ENCODE measurements around the gene IMPA2. TPM values are rescaled to one million over a fixed set of nuclear protein-coding genes. Genes with fewer than 3 reads are reported as not detected.
"Not testable (repeated sequence)": the region's sequence is repeated elsewhere in the genome, so short reads cannot be mapped to it uniquely, and the experiment has no call there.

IMPA2 gene
- total RNA-seq, 1 donor from 2014 or later, result 58.2 TPM

DNA sequence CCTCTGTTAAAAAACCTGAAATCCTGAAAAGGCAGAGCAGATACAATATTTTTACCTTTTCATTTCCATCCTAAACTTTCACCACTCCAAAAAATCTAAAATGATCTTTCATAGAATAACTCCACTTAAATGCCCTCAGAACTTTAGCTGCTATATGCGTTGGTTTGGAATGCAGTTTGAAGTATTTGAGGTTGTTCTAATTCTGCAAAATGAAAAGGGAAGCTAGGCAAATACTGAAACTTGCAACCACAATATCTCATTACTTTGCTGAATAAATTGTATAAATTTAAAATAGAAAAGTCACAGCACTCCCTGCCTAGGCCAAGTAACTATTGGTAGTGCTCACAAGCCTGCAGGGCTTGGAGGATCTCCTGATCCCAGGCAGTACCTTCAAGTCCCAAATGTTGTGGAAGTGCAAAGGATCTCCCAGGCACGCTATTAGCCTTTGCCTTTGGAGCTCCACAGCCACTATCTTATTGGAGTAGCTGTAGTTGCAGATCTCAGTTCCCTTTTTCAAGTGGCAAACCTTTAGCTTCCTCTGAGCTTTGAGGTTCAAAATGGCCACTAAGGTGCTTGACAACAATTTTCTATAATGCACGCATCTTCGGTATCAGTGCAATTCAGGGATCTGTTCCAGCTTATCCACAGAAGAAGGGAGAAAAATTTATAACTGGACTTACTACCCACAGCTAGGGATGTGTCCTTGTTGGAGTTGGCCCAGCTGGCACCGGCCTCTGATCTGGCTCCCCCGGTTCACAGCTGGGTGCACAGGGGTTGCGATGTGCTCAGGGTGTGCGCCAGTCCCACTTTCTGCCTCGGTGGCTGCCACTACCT, 68.9 kb downstream of the IMPA2 start:
- DNase-seq, result no peak

DNA sequence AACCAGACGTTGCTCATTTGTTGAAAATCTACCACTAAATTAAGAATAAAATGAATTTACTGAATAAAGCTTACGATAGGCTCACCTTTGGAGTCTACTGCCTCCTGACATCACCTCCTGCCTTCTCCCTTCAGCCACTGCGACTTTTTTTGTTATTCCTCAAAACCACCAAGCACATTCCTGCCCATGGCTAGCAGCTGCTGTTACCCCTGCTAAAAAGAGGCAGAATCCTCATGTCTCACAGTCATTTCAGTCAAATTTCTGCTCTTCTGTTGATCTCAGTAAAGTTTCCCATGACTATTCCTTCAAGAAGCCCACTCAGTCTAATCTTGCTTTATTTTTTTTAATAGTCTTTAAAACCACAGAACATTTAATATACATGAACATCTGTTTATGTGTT, 71.6 kb downstream of the IMPA2 start:
- no peak for DNase-seq

DNA sequence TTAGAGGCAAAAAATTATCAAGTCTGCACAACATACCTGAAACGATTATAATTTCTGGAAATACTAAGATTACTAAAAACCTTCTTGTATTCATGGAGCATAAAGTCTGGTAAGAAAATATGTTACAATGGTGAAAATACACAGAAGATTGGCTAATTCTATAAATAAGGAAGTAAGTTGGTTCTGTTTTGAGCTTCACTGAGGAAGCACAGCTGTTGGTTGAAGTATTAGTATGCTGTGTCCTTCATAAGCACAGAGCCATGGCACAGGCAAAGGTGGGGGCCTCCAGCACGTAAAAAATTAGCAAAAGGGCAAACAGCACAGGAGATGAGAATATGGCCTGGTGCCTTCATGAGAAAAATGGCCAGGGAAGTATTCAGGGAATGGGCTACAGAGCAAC, 72.0 kb downstream of the IMPA2 start:
- no peak for DNase-seq

DNA sequence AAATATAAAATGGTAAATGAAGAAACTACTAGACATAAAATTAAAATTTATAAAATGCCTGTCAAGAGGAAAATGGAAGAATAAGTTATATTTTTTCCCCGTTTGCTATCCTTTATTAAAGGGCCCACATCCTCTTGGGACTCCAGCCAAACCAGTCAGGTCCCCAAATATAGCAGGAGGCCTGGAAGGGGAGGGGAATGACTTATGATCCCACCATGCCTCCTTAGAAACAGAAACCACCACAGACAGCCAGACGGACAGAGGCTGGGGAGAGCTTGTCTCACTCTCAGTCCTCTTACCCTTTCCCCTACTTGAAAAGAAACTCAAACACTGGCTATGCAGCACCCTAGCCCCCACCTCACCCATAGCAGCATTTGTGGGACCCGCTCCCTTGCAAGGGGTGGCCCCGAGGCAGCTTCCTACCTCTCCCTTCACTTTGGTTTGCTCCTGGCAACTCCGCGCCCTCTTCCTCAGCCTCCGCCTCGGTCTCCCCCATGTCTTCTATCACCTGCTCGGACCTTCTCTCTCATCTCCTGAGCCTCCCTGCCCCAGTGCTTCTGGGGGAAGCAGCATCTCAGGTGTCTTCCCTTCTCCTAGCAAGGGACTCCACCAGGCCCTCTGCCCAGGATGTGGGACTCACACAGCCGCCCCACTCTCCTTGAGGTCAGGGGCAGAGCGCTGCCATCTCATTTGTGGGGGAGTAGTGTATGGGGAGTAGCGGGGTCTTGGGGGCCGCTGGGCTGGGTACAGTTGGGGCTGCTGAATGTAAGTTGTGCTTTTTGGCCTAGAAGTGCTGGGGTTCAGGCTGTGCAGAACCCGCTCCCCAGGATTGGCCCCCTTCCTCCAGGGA, 75.0 kb downstream of the IMPA2 start:
- no peak for DNase-seq

DNA sequence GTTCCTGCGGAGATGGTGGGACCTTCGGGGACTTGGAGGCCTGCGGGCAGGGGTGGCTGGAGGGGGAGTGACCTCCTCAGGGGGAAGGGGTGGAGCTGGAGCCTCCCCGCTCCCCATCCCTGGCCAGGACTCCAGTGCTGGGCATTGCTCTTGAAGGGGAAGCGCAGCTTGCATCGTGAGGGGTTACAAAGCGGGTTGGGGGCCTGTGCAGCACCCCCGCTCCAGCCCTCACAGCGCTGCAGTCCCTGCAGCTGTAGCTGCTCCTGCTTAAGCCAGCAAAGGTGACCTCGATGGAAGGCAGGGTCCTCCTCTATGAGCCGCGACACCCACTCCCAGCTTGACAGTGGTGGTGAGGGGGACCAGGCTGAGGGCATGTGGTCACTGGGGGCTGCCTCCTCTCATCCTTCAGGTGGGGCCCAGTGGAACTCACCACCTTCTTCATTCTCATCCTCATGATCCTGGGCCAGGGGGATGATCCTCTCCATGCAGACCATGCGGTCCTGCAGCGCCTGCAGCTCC, 75.6 kb downstream of the IMPA2 start:
- no peak for DNase-seq

DNA sequence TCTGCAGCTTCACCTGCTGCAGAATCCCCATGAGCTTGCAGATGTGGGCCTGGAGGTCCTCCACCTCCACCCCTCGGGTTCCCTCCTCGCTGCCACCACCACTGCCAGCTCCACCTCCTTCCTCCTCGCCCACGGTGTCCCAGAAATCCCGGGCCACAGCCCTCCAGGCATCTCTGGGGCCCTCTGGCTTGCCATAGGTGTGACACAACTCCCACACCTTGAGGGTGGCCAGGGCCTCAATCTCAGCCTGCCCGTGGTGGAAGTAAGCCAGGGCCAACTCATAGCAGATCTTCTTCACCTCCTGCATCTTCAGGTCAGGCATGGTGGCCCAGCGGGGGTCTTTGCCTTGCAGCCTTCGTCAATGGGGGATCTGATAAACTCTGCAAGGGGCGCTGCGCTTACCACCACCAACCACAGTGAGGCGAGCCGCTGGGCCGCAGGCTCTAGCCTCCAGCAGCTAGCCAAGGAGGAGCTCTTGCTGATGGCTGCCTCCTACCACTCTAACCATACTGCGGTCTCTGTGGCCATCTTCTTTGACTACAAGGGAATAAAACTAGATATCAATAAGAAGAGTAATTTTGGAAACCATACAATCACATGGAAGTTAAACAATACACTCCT, 76.2 kb downstream of the IMPA2 start:
- no peak for DNase-seq

DNA sequence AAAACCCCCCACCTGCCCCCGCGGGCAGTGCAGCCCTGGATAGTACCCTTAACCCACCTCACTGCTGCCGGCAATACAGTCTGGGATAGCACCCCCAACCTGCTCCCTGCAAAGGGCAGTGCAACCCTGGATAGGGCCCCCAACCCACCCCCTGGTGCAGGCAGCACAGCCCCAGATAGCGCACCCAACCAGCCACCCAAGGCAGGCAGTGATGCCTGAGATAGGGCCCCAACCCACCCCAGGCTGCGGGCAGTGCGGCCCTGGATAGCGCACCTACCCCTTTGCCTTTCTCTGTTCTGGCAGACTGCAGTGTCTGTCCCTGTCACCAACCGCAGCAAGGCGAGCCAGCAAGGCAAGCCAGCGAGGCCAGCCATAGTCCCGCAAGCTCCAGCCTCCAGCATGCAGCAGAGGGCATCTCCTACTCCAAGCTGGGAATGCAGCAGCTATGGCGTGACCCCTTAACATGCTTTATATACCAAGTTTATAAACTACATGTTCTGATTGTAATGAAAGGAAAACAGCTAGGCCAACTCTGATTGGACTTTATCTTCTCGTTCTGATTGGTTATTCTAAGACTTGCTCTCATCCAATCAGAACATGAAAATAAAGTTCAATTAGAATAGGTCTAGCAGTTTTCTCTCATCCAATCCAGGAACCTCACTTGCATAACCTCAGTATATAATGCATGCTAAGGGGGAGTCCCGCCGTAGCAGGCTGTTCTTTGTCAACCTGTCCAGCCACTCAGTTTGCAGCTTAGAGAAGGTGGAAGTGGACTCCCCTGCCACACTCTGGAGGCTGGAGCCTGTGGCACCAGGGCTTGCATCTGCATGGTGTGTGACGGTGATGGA, 78.3 kb downstream of the IMPA2 start:
- no peak for DNase-seq

DNA sequence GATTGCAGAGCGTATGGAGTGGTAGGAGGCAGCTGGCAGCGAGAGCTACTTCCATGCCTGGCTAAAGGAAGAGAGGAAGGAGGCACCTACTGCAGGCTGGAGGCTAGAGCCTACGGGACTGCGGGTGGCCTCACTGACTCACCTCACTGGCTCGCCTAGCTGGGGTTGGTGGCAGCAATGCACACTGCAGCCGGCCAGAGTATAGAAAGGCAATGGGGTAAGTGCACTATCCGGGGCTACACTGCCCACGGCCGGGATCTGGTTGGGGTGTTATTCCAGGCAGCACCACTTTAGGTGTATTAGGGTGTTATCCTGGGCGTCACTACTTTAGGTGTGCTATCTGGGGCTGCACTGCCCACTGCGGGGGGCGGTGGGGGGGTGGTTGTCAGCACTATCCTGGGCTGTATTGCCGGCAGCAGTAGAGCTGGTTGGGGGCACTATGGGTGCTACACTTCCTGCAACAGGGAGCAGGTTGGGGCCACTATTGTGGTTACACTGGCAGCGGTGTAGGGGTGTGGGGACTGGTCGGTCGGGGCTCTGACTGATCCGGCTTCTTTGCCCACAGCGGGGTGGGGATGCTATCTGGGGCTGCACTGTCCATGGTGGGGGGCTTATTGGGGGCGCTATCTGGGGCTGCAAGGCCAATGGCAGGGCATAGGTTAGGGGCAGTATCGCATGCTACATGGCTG, 79.0 kb downstream of the IMPA2 start:
- no peak for DNase-seq

DNA sequence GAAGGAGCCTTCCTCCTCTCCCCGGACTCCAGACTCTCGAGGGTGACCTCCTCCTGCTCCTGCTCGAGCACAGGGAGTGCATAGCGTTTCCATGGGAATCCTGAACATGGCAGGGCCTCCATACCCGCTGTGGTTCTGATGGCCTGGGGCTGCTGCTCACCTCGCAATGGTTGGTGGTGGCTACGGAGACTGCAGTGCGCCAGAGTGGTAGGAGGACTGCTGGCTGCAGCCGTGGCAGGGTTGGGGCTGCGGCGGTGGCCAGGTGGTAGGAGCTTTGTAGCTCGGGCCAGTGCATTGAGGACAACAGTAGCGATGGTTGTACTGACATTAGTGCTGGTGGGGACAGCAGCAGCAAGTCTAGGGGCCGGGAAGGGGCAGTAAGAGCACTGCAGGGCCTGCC, 80.4 kb downstream of the IMPA2 start:
- no peak for DNase-seq

DNA sequence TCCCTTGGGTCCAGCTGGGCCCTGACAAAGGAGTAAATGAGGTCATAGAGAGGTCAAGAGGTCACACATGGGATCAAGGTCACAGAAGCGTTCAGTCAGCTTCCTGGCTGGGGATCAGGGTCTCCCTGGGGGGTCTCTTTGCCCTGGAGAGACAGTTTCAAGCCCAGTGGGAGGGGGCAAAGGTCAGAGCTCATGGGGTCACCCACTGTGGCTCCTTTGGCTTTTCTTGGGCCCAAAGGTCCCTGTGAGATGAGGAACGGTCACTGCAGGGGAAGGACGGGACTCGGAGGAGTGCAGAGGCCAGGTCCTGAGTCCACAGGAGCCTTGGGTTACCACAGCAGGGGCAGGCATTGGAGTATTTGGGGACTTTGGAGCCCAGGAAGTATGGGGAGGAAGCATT, 81.7 kb downstream of the IMPA2 start:
- no peak for DNase-seq

DNA sequence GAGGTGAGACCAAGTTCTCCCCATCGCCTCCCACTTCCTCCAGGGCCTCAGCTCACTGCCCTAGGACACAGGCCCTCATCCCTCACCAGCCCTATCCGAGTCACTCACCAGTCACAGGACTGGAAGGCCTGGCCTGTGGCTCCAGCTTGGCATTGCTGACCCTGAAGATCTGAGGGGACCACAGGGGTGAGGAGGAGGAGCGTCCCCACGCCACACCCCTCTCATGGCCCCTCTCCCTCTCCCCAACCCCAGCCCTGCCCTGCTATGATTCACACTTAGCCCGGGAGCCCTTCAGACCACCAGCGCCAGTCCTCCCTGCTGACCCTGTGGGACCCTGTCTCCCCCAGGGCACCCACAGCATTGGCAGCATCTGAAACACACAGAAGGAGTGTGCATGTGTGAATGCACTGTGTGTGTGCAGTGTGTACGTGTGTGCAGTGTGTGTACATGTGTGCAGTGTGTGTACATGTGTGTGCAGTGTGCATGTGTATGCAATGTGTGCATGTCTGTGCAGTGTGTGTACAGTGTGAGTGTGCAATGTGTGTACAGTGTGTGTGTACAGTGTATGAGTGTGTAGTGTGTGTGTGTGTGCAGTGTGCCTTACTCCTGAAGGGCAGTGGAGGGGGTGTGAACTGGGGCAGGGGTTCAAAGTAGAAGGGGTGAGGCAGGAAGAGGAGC, 82.9 kb downstream of the IMPA2 start:
- no peak for DNase-seq

DNA sequence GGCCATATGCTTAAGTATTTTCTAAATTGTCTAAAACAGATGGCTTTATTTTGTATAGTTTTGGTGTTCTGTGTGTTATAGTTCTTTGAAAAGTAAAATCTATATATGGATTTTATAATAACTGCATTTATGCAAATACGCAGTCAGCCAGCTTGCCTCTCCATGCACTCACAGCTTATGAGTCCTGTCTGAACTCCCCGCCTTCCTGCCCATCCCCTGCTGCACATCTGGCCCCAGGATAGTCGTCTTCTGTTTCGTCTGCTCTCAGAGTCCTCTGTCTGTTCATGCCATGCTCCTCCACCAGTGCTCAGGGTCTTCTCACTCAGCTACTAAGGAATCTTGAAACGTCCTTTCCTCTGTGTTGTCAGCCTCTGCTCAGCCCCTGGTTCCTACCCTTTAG, 84.1 kb downstream of the IMPA2 start:
- no peak for DNase-seq

DNA sequence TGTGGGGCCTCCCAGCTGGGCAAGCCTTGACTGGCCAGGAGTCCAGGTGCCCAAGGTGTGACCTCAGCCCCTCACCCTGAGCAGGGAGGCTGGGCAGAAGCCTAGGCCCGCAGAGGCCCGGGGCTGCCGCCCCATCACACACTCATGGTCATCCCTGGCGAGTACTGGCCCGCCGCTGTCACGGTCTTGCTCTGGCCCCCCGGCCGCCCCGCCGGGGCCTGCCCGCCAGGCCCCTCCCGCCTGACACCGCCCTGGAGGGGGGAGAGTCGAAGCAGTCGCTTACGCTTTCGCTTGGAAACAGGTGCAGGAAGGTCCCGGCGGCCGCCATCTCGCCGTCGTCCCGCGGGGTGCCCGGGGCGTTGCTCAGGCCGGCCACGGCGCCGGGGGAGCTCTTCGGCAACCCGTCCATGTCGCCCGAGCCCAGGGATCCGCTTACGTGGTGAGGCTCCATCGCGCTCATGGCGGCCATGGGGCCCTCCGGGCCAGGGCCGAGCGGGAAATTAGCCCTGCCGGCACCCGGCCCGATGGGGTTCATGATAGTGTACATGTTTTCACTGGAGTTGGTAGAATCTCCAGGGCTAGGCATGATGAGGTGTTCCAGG, 85.7 kb downstream of the IMPA2 start:
- no peak for DNase-seq

DNA sequence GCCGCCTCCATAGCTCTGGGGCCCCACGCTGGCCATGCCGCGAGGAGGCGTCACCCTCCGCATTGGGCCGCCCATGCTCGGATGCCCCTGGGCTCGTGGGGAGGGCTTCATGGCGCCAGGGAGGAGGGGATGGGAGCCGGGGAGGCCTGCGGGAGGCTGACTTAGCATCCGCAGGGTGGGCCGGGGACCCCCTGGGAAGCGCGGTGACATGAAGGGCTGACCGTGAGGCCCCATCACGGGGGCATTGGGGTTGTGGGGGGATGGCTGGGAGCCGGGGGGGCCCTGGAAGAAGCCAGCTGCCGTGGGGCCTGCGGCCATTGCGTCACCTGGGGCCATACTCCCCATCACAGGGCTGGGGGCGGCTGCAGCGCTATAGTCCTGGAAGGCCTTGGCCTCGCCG, 86.4 kb downstream of the IMPA2 start:
- DNase-seq, result no peak

DNA sequence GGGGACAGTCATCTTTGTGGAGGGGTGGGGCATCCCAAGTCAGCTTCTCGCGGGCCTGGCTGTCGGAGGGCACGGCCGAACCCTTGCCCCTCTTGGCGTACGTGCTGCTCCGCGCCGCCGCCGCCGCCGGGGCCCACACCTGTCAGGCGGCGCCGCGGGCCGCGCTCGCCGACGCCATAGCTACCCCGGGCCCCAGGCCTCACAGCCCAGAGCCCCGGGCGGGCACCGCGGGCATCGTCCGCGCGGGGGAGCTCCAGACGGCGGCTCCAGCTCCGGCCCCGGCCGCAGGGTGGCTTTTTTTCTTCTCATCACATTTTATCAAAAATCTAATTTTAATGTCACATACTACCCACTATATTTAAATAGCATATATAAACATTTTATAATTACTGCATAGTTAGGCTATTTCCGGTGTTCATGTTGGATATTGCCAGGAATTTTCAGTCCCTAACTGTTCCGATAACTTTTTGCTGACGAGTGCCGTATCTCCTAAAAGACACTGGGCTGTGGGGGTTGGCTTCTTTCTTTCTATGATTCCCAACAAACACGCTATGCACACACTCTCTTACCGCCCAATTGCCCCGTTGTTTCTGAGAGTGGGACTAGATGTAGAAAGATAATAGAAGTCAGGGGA, 87.1 kb downstream of the IMPA2 start:
- not testable (repeated sequence) for DNase-seq

DNA sequence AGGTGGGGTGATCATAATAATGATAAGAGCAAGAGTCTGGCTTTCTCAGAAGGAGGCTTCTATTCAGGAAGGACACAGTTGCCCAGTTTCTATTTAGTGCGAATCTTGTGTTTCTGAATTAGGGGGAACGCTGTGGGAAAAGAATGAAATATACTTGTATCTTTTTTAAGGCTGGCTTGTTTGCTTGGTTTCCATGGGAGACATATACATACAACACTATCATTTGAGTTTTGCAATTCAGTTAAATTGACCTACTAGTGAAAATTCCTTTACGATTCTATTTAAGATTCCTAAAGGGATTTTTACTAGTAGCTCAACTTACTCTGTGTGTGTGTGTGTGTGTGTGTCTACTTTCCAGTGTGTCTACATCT, 87.6 kb downstream of the IMPA2 start:
- DNase-seq, result no peak

DNA sequence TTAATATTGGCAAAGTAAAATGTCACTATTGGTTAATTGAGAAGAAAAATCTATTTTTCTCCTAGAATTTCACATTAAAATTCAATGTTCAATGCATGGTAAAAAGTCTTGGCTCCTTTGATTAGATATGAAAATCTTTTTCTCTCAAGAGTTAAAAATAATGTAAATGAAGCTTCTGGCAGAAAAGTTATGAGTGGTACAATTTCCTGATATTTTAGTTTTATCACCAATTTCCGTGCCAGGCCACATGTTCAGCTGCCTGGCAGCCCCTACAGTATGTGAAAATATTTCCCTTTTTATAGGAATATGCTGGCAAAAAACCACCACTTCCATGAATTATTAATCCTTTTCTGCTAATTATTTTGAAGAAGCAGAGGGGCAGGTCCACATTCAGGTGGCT, 89.8 kb downstream of the IMPA2 start:
- DNase-seq, result not testable (repeated sequence)

DNA sequence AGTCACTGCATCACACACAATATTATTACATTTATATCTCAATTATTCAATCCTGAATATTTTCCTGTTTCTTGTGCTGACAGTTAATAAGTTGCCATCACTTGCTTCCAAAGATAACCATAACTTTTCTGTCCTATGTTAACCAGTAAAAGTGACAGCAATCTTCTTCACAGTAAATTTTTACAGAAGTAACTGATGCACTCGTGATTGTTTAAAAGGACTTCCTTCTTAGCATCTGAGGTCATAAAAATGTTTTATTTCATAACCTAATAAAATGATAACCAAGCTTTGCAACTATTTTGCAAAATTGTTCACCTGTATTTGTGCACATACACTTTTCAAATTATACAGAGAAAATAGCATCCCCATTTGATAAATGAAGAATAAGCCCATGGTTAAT, 91.7 kb downstream of the IMPA2 start:
- no peak for DNase-seq

DNA sequence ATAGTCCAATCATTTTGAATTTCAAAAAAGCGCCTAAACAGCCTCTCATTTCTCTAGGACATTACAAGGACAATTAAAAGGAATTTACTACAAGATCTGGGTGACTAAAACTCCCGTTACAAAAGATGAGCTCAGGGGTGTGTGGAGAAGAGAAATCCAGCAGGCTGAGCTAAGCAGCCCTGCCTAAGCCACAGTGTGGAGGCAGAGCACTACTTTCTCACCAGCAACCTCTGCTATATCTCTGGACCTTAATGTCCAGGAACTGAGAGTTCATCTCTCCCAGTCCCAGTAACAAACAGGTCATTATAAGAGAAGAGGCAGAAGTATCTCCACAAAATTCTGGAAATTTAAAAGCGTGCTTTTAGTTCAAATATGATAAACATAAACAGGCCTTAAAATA, 93.4 kb downstream of the IMPA2 start:
- DNase-seq, result peak; percentile 22

Data from tongue (tissue), 2 donors.